Activated naive CD8-positive, alpha-beta T cell treated with anti-CD3 and anti-CD28 coated beads, Interleukin-2, amount 10 ng/mL, durations not matched to agents 7 days and 5 days (primary cell): Measurements from ENCODE around the gene SEC23IP. TPM values are rescaled to one million over a fixed set of nuclear protein-coding genes. Genes with fewer than 3 reads are reported as not detected.
"Not testable (repeated sequence)": the region's sequence is repeated elsewhere in the genome, so short reads cannot be mapped to it uniquely, and the experiment has no call there.

ENCODE experiments used
- ATAC-seq: fragments of 150-1000 bp; cut with Tn5 transposase; one replicate; pipeline ENCODE4 v1.10.0; 2021; ENCODE audit warnings: low read depth, moderate library complexity
- POLR2A ChIA-PET: fragments of 350-600 bp; sonication (Branson Sonifier 250); formaldehyde crosslinking; loops from one replicate; lab custom pipeline; 2021; ENCODE audit warnings: antibody characterized with exemption; lab: Charles Lee
- DNase-seq: peaks from one replicate; pipeline ENCODE4 v3.0.0; 2021
- H3K27ac Mint-ChIP-seq: one replicate; pipeline ENCODE4 v1.8.0; 2022; ENCODE audit warnings: mild to moderate bottlenecking, mixed read lengths
- H3K27me3 Mint-ChIP-seq: one replicate; pipeline ENCODE4 v1.8.0; 2022; ENCODE audit warnings: mild to moderate bottlenecking, moderate library complexity, mixed read lengths
- H3K36me3 Mint-ChIP-seq: one replicate; pipeline ENCODE4 v1.8.0; 2021; ENCODE audit warnings: mild to moderate bottlenecking, mixed read lengths
- H3K4me1 Mint-ChIP-seq: one replicate; pipeline ENCODE4 v1.8.0; 2021; ENCODE audit warnings: mixed read lengths
- H3K4me3 Mint-ChIP-seq: one replicate; pipeline ENCODE4 v1.8.0; 2022; ENCODE audit warnings: mild to moderate bottlenecking, moderate library complexity, mixed read lengths
- H3K9me3 Mint-ChIP-seq: one replicate; pipeline ENCODE4 v1.8.0; 2021; ENCODE audit warnings: mixed read lengths
- total RNA-seq, 2 experiments: library from RNA; stranded (reverse); gene quantifications; one replicate each; pipeline ENCODE4 v1.2.3, GENCODE V29; 2021

SEC23IP gene
- total RNA-seq, 2 experiments from 2014 or later, result 50.5 to 64.2 TPM

DNA sequence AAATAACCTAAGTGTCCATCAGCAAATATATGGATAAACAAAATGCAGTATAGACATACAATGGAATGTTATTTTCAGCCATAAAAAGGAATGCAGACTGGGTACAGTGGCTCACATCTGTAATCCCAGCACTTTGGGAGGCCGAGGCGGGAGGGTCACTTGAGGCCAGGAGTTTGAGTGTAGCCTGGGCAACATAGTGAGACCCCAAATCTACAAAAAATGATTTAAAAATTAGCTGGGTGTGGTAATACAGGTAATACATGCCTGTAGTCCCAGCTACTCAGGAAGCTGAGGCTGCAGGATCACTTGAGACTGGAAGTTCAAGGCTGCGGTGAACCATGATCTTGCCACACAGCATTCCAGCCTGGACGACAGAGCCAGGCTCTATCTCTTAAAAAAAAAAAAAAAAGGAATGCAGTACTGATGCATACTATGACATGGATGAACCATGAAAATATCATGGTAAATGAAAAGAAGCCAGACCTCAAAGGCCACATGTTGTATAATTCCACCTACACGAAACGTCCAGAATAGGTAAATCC lies 26.8 kb upstream of the SEC23IP start:
- H3K4me1 Mint-ChIP-seq, result peaks cover 47% of the 10 kb centered on the region
- POLR2A ChIA-PET, result no interaction called here
- peaks cover 43% of the 10 kb centered on the region for H3K36me3 Mint-ChIP-seq
- peaks cover 5% of the 10 kb centered on the region for H3K9me3 Mint-ChIP-seq
- DNase-seq (no peak), ATAC-seq (no peak)
- H3K27me3 Mint-ChIP-seq, result no peaks in the 10 kb centered on the region
- no peak overlapping the region for H3K27ac Mint-ChIP-seq
- H3K4me3 Mint-ChIP-seq, result no peak overlapping the region

GRCh38 chr10:119867317-119867716 lies 25.2 kb upstream of the SEC23IP start:
- no peak for DNase-seq
- POLR2A ChIA-PET, result interaction anchor here (0.6 to 1.3 kb wide), 2 partner anchors 17 to 142 kb away, joined by 3 to 4 read pairs; partner anchors contain the start of gene INPP5F
- H3K9me3 Mint-ChIP-seq, result peaks cover 5% of the 10 kb centered on the region
- ATAC-seq, result no peak
- peaks cover 40% of the 10 kb centered on the region for H3K36me3 Mint-ChIP-seq
- H3K4me3 Mint-ChIP-seq, result no peak overlapping the region
- H3K27ac Mint-ChIP-seq, result no peak overlapping the region
- no peaks in the 10 kb centered on the region for H3K27me3 Mint-ChIP-seq
- H3K4me1 Mint-ChIP-seq, result peaks cover 52% of the 10 kb centered on the region

DNA sequence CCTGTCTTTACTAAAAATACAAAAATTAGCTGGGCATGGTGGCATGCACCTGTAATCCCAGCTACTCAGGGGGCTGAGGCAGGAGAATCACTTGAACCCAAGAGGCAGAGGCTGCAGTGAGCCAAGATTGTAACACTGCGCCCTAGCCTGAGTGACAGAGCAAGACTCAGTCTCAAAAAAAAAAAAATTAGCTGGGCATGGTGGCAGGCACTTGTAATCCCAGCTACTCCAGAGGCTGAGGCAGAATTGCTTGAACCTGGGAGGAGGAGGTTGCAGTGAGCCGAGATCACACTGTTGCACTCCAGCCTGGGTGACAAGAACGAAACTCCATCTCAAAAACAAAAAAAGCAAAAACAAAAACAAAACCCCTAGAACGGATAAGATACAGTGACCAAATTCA lies 23.1 kb upstream of the SEC23IP start:
- H3K4me3 Mint-ChIP-seq, H3K27ac Mint-ChIP-seq, H3K27me3 Mint-ChIP-seq, ATAC-seq, DNase-seq, POLR2A ChIA-PET, H3K9me3 Mint-ChIP-seq: not testable (repeated sequence)
- peaks cover 32% of the 10 kb centered on the region for H3K36me3 Mint-ChIP-seq
- H3K4me1 Mint-ChIP-seq, result peaks cover 50% of the 10 kb centered on the region

DNA sequence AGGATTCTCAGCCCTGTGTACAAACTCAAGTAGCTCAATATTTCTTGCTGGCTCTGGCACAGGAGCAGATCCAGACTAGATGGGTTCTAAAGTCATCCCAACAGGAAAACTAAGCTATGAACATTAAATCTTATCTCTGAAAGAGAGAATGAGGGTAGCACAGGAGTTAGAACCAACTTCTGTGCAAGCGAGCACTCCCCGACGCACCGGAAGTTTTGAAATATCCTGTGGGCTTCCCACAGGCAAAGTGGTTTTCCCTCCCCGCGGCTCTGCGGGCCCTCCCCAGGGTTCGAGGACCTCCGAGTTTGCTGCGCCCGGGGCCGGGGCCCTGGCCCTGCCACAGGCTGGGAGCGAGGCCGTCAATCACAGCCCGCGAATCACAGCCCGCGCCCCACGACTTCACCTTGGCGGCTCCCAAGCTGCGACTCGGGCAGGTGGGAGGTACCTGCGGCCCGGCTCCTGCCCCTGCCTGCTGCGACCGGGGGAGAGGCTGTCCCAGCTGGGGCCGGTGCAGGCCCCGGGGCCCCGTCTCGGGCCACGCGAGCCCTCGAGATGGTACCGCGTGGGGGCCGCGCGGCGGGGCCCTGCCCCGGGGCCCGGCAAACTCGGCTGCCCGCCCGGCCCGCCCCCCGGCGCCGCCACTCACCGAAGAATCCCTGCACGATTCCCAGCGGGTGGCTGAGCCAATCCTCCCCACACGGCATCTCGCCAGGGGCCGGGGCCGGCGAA lies 20.5 kb upstream of the SEC23IP start:
- Mint-ChIP-seq H3K4me3 (peak overlapping the region; percentile 85), H3K9me3 (no peaks in the 10 kb centered on the region), H3K27me3 (no peaks in the 10 kb centered on the region), H3K4me1 (peaks cover 36% of the 10 kb centered on the region), H3K36me3 (peaks cover 12% of the 10 kb centered on the region), H3K27ac (peak overlapping the region; percentile 65)
- DNase-seq (peak; percentile 69), ATAC-seq (peak; percentile 23)
- POLR2A ChIA-PET, result interaction anchor here (0.6 to 3.5 kb wide), 13 partner anchors 11 to 789 kb away, joined by 3 to 61 read pairs (median 4); partner anchors contain the start of genes BAG3, INPP5F, RGS10 and SEC23IP

- DNase-seq, result no peak
- POLR2A ChIA-PET, result interaction anchor here (0.6 to 3.5 kb wide), 13 partner anchors 8 to 790 kb away, joined by 3 to 61 read pairs (median 4); partner anchors contain the start of genes BAG3, INPP5F, RGS10 and SEC23IP
- Mint-ChIP-seq H3K4me1 (peaks cover 33% of the 10 kb centered on the region), H3K27me3 (no peaks in the 10 kb centered on the region), H3K9me3 (no peaks in the 10 kb centered on the region), H3K36me3 (peaks cover 9% of the 10 kb centered on the region), H3K4me3 (peak within 1 kb of the TSS; percentile 85), H3K27ac (peak within 1 kb of the TSS; percentile 90)
- ATAC-seq, result no peak
These were observed 20.0 kb upstream of the SEC23IP start, which contains the start of gene MCMBP for GRCh38 chr10:119872610-119872859. Gene MCMBP (minus strand): TSS chr10:119872843. CDS start chr10:119872584, 259 bp downstream.

GRCh38 chr10:119872860-119873681 lies 19.5 kb upstream of the SEC23IP start:
- Mint-ChIP-seq H3K9me3 (no peaks in the 10 kb centered on the region), H3K36me3 (peaks cover 7% of the 10 kb centered on the region), H3K4me3 (peak overlapping the region; percentile 82), H3K4me1 (peaks cover 31% of the 10 kb centered on the region), H3K27me3 (no peaks in the 10 kb centered on the region), H3K27ac (peak overlapping the region; percentile 90)
- ATAC-seq, result peak; percentile 97
- POLR2A ChIA-PET, result interaction anchor here (0.7 to 3.5 kb wide), 11 partner anchors 9 to 1174 kb away, joined by 3 to 61 read pairs (median 4); partner anchors contain the start of genes BAG3, INPP5F, RGS10 and SEC23IP
- DNase-seq, result peak; percentile 93

DNA sequence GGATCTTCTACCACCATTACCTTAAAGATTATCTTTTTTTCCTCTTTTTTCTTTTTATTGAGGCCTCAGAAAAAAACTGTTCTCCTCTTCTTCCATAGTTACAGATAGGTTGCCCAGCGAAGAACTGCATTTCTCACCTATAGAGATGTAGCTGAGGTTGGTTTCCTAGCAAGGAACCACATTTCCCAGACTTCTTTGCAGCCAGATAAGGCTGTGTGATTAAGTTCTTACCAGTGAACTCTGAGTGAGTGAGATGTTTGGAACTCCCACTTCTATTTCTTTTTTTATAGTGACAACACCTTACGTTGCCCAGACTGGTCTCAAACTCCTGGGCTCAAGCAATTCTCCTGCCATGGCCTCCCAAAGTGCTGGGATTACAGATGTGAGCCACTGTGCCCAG lies 14.0 kb upstream of the SEC23IP start:
- DNase-seq (no peak), ATAC-seq (no peak)
- Mint-ChIP-seq H3K27me3 (peaks cover under 1% of the 10 kb centered on the region), H3K36me3 (no peaks in the 10 kb centered on the region), H3K4me1 (peaks cover 9% of the 10 kb centered on the region), H3K9me3 (no peaks in the 10 kb centered on the region), H3K27ac (no peak overlapping the region), H3K4me3 (no peak overlapping the region)
- POLR2A ChIA-PET, result no interaction called here

GRCh38 chr10:119883901-119884611 lies 8.5 kb upstream of the SEC23IP start:
- not testable (repeated sequence) for H3K27ac Mint-ChIP-seq, ATAC-seq, H3K36me3 Mint-ChIP-seq, H3K9me3 Mint-ChIP-seq, H3K4me1 Mint-ChIP-seq, DNase-seq, H3K4me3 Mint-ChIP-seq
- H3K27me3 Mint-ChIP-seq, result peaks cover 12% of the 10 kb centered on the region
- POLR2A ChIA-PET, result interaction anchor here (1.0 to 1.5 kb wide), 2 partner anchors 10 to 158 kb away, joined by 3 to 4 read pairs; partner anchors contain the start of gene INPP5F

DNA sequence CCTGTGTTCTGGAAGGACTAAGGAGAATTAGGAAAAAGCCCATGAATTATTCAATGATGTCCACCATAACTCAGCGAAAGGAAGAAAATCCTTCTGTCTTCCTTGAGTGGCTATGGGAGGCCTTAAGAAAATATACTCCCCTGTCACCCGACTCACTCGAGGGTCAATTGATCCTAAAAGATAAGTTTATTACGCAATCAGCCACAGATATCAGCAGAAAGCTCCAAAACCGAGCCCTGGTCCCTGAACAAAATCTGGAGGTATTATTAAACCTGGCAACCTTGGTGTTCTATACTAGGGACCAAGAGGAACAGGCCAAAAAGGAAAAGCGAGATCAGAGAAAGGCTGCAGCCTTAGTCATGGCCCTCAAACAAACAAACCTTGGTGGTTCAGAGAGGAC lies 6.5 kb upstream of the SEC23IP start:
- peaks cover 12% of the 10 kb centered on the region for H3K27me3 Mint-ChIP-seq
- H3K4me3 Mint-ChIP-seq, H3K9me3 Mint-ChIP-seq, DNase-seq, H3K27ac Mint-ChIP-seq, H3K36me3 Mint-ChIP-seq, POLR2A ChIA-PET, H3K4me1 Mint-ChIP-seq, ATAC-seq: not testable (repeated sequence)

GRCh38 chr10:119888715-119889114 lies 3.8 kb upstream of the SEC23IP start:
- H3K4me3 Mint-ChIP-seq, ATAC-seq, H3K9me3 Mint-ChIP-seq, H3K4me1 Mint-ChIP-seq, H3K27ac Mint-ChIP-seq, DNase-seq, POLR2A ChIA-PET, H3K27me3 Mint-ChIP-seq, H3K36me3 Mint-ChIP-seq: not testable (repeated sequence)

- not testable (repeated sequence) for H3K4me3 Mint-ChIP-seq, DNase-seq, ATAC-seq, H3K27ac Mint-ChIP-seq, H3K36me3 Mint-ChIP-seq, H3K9me3 Mint-ChIP-seq, H3K27me3 Mint-ChIP-seq
- H3K4me1 Mint-ChIP-seq, result peaks cover 13% of the 10 kb centered on the region
- POLR2A ChIA-PET, result interaction anchor here (5.3 kb wide), 1 partner anchor 16 kb away, joined by 61 read pairs; the partner anchor contains the start of gene MCMBP
These were observed 3.3 kb upstream of the SEC23IP start for GRCh38 chr10:119889201-119889600.

DNA sequence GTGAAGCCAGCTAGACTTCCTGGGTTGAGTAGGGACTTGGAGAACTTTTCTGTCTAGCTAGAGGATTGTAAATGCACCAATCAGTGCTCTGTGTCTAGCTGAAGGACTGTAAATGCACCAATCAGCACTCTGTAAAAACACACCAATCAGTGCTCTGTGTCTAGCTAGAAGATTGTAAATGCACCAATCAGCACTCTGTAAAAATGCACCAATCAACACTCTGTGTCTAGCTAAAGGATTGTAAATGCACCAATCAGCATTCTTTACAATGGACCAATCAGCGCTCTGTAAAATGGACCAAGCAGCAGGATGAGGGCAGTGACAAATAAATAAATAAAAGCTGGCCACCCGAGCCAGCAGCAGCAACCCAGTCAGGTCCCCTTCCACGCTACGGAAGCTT lies 2.2 kb upstream of the SEC23IP start:
- not testable (repeated sequence) for H3K27ac Mint-ChIP-seq, DNase-seq, H3K27me3 Mint-ChIP-seq, H3K9me3 Mint-ChIP-seq, H3K36me3 Mint-ChIP-seq, ATAC-seq, H3K4me3 Mint-ChIP-seq
- H3K4me1 Mint-ChIP-seq, result peaks cover 20% of the 10 kb centered on the region
- POLR2A ChIA-PET, result interaction anchor here (5.3 kb wide), 1 partner anchor 17 kb away, joined by 61 read pairs; the partner anchor contains the start of gene MCMBP
